Raji (cell line): ENCODE results near the gene ARHGEF40.

Source experiments
- POLR2A ChIP-seq: IDR thresholded peaks from 2 replicates; pipeline ENCODE4 v1.6.1; 2011; ENCODE audit warnings: low read depth, low read length, control low read depth; ENCODE audit not compliant: insufficient read depth

Gene ARHGEF40

GRCh38 chr14:21034707-21035106, 35.4 kb upstream of the ARHGEF40 start, which contains the start of gene RNASE13:
RNASE13 (minus strand) TSS chr14:21034807; CDS start chr14:21034288, 519 bp downstream.
- TF ChIP-seq POLR2A = no peak

- no peak for TF ChIP-seq POLR2A
Observed at GRCh38 chr14:21036751-21037150, 33.4 kb upstream of the ARHGEF40 start.

- no peak for TF ChIP-seq POLR2A
Observed at GRCh38 chr14:21037156-21037555, 32.9 kb upstream of the ARHGEF40 start.

GRCh38 chr14:21038441-21039422, 31.4 kb upstream of the ARHGEF40 start:
- TF ChIP-seq POLR2A = no peak

- TF ChIP-seq POLR2A = no peak
Observed at GRCh38 chr14:21039585-21040369, 30.3 kb upstream of the ARHGEF40 start.

GRCh38 chr14:21040370-21040925, 29.7 kb upstream of the ARHGEF40 start:
- no peak for TF ChIP-seq POLR2A

GRCh38 chr14:21041676-21042433, 28.2 kb upstream of the ARHGEF40 start, which contains the start of gene RNASE7:
RNASE7 (plus strand) TSS chr14:21042362; CDS start chr14:21042993, 631 bp downstream.
- TF ChIP-seq POLR2A = no peak

GRCh38 chr14:21042918-21043317, 27.2 kb upstream of the ARHGEF40 start:
- no peak for TF ChIP-seq POLR2A

GRCh38 chr14:21043387-21043973, 26.6 kb upstream of the ARHGEF40 start:
- TF ChIP-seq POLR2A = no peak

GRCh38 chr14:21043974-21044618, 26.0 kb upstream of the ARHGEF40 start:
- TF ChIP-seq POLR2A = no peak

GRCh38 chr14:21047378-21047781, 22.7 kb upstream of the ARHGEF40 start:
- TF ChIP-seq POLR2A = no peak

- no peak for TF ChIP-seq POLR2A
Observed at GRCh38 chr14:21048638-21049037, 21.5 kb upstream of the ARHGEF40 start.

GRCh38 chr14:21049271-21049673, 20.8 kb upstream of the ARHGEF40 start:
- TF ChIP-seq POLR2A = no peak

- TF ChIP-seq POLR2A = no peak
Observed at GRCh38 chr14:21050597-21050996, 19.5 kb upstream of the ARHGEF40 start.
